Measurements from ENCODE around the gene ZNF440.
"Not testable (repeated sequence)": the region's sequence is repeated elsewhere in the genome, so short reads cannot be mapped to it uniquely, and the experiment has no call there.

The ZNF440 gene

DNA sequence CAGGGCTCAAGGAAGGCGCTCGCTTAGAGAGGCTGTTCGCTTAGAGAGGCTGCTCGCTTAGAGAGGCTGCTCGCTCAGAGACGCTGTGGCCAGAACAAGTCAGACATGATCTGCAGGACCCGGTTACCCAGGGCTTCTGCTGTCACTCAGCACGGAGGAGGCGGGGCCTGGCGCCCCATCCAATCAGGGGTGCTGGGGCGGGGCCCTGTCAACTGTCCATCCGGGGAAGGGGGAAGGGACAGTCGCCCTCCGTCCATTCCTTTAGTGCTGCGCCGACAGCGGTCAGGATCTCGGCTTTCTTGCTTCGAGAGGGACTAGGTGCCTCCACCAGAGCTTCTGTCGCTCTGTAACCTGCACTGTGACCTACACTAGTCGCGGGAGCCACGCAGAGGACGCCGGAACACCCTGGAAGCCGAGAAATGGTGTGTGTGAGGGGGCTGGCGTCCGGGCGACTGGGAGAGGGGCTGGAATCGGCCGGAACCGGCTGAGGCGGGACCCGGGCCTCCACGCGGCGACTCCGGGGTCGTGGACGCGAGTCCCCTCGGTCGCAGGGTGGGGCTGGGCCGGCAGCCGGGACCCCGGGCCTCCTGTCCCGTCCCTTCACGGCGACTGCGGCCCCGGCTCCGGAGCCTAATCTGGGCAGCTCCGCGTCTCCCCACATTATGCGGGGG is at the start of gene ZNF440:
Gene ZNF440, plus strand, starts transcription at position 245 of the 671 bp plus-strand sequence. Its CDS starts 175 bp downstream, at position 420.
- peak; percentile 85 for DNase-seq

DNA sequence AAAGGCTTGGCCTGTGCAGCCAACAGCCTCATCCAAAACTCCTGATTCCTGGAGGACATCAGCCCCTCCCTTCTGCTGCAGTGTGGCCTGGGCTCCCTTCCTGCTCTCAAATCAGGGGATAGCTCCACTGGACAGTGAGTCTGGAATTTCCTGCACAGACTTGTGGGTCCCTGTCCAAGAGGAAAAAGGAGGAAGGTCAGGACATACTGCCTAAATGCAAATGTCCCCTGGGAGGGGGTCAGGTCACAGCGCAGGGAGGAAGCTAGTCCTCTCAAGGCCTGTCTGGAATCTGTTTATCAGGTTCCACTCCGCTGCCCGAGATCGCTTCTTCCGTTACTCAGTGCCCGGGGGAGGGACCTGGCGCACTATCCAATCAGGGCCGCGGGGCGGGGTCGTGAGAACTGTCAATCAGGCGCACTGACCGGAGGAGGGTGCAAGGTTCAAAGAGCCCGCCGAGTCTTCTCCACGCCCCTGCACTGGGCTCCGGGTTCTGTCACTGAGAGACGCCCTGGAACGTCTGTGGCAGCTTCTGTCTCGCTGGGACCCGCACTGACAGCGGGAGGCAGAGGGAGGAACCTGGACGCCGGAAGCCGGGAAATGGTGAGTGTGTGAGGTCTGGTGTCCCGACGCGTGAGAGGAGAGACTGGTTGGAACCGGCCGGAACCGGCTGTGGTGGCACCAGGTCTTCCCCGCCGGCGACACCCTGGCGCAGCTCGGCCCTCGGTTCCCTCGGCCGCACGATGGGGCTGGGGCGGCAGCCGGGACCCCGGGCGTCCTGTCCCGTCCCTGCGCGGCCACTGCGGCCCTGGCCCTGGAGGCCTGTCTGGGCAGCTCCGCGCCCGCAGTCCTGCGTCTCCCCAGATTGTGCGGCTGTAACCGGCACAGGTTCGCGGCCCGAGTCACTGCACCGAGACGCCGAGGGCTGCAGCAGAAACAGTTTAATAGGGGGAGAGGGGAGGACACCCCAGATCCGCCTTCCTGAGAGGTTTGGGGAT is 47.2 kb upstream of the ZNF440 start, which contains the start of gene ZNF441:
Gene ZNF441, plus strand, starts transcription at position 404 of the 995 bp plus-strand sequence. Its CDS starts 194 bp downstream, at position 598.
- peak; percentile 93 for DNase-seq

DNA sequence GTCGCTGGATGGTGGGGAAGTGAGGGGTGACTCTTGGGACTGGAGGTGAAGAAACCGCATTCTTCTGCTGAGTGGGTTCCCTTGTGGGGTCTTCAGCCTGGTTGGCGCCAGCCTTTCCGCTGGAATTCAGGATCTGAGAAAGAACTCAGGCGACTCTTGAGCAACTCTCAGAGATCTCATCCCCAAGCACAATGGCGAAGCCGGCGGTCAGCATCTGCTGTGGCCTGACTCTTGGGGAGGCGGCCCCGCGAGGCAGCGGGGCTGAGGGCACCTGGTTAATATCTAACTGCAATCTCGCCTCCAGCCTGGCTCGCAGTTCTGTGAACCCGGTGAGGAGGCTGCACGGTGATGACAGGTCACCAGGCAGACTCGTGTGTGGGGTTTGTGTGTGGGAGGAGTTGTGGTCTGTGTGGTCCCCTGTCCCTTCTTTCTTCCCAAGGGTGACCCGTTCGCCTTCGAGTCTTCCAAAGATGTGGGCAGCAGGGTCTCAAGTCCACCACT is 46.4 kb upstream of the ZNF440 start:
- peak; percentile 12 for DNase-seq

- no peak for DNase-seq
Measured at GRCh38 chr19:11769995-11770394, 44.1 kb upstream of the ZNF440 start.

GRCh38 chr19:11771520-11771919 is 42.6 kb upstream of the ZNF440 start:
- DNase-seq, result not testable (repeated sequence)

GRCh38 chr19:11776669-11777068 is 37.4 kb upstream of the ZNF440 start:
- not testable (repeated sequence) for DNase-seq

DNA sequence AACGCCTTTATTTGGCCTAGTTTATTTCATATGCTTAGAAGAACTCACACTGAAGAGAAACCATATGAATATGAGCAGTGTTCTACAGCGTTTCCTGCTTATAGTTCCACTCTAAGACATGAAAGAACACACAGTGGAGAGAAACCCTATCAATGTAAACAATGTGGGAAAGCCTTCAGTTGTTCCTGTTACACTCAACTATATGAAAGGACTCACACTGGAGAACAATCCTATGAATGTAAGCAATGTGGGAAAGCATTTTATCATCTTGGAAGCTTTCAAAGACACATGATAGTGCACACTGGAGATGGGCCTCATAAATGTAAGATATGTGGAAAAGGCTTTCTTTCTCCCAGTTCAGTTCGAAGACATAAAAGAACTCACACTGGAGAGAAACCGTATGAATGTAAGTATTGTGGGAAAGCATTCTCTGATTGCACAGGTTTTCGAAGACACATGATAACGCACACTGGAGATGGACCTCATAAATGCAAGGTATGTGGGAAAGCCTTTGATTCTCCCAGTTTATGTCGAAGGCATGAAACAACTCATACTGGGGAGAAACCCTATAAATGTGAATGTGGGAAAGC is 33.5 kb upstream of the ZNF440 start:
- DNase-seq, result no peak

GRCh38 chr19:11781295-11782057 is 32.6 kb upstream of the ZNF440 start:
- no peak for DNase-seq

GRCh38 chr19:11783767-11784166 is 30.3 kb upstream of the ZNF440 start:
- no peak for DNase-seq

- no peak for DNase-seq
Measured at GRCh38 chr19:11784356-11784755, 29.7 kb upstream of the ZNF440 start.

DNA sequence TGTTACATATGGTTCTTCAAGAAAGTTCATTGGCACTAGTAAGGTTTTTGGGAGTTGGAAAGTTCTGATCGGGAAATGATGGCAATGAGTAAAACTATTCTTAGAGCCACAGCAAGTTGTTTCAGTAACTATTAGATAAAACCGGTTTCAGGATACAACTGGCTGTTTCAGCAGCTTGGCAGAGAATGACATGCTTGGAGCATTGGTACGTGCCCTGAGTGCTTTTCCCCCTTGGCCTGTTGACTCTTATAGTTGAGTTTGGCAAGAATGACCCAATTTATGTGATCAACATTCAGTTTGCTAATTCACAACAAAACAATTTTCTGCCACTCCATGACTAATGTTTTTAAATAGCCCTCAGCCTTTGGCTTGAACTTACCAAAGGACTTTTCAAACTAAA is 26.5 kb upstream of the ZNF440 start:
- no peak for DNase-seq

GRCh38 chr19:11792942-11793341 is 21.1 kb upstream of the ZNF440 start:
- DNase-seq, result no peak

DNA sequence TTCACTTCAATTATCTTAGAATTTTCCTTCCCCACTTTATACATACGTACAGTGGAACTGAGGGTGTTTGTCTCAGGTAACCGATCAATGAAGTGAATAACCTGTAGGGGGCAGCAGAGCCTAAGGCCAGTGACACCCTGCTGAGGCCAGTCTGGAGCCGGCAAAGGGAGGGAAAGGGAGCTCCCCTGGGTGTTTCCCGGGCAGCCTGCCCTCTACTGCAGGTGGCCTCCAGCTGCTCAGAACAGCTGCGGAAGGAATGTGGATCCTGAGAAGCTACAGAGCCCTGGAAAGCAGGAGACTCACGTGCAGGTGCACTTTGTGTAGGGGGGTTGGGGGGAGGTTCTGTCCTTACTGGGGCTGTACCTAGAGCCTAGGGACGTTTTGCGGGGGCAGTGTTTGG is 16.6 kb upstream of the ZNF440 start:
- DNase-seq, result peak; percentile 86

DNA sequence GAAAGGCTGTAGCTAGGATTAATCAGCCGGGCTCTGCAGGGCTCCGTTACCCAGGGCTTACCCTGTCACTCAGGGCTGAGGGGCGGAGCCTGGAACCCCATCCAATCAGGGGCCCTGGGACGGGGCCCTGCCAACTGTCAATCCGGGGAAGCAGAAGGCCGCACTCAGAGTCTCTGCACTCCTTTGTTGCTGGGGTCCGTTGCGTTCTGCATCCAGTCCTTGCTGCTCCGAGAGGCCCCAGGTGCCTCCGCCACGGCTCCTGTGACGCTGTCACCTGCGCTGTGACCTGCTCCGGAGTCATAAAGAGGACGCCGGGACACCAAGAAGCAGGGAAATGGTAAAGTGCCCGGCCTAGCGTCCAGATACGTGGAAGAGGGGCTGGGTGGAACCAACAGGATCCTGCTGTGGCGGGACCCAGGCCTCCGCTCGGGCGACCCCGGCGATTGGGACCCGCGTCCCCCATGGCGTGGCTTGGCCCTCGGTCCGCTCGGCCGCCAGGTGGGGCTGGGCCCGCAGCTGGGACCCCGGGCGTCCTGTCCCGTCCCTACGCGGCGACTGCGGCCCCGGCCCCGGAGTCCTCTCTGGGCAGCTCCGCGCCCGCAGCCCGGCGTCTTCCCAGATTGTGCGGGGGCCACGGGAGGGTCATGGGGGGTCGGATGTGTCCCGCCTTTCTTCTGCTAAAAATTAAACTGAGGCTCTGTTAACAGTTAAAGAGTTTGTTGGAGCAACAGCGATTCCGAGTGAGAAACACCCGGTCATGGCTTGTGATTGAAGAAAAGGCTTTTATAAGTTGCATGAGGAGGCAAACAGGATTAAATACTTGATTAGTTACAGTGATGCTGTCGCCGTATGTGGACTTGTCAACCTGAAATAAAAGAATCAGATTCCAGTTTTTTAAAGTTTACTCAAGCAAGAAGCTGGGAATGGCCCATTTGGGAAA is 15.4 kb upstream of the ZNF440 start, which contains the start of gene ZNF491:
Gene ZNF491, plus strand, starts transcription at position 133 of the 940 bp plus-strand sequence. CDS start 7,431 bp downstream, outside the sequence.
- DNase-seq, result peak; percentile 84

- no peak for DNase-seq
Measured at GRCh38 chr19:11806354-11807098, 7.5 kb upstream of the ZNF440 start.

DNA sequence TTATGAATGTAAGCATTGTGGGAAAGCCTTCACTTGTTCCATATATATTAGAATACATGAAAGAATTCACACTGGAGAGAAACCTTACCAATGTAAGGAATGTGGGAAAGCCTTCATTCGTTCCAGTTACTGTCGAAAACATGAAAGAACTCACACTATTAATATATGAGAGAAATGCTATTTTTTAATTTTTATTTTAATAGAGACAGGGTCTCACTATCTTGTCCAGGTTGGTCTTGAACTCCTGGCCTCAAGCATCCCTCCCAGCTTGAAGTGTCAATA is 7.0 kb upstream of the ZNF440 start:
- DNase-seq, result no peak

DNA sequence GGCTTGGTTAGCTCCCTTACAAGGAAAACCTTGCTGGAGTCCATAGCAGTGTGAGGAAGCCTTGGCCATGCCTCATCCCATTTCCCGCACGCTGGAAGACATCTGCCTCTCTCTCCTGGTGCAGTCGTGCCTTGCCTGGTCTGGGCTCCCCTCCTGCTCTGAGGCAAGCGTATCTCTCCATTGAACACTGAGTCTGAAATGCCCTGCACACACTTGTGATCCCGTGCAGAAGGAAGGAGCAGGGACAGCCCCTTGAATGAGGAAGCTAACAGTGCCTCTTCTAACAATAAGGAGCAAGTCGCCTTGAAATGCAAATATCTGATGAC is 407 bp upstream of the ZNF440 start:
- DNase-seq, result no peak

GRCh38 chr19:11814700-11815035 is 595 bp downstream of the ZNF440 start:
- DNase-seq, result no peak

DNA sequence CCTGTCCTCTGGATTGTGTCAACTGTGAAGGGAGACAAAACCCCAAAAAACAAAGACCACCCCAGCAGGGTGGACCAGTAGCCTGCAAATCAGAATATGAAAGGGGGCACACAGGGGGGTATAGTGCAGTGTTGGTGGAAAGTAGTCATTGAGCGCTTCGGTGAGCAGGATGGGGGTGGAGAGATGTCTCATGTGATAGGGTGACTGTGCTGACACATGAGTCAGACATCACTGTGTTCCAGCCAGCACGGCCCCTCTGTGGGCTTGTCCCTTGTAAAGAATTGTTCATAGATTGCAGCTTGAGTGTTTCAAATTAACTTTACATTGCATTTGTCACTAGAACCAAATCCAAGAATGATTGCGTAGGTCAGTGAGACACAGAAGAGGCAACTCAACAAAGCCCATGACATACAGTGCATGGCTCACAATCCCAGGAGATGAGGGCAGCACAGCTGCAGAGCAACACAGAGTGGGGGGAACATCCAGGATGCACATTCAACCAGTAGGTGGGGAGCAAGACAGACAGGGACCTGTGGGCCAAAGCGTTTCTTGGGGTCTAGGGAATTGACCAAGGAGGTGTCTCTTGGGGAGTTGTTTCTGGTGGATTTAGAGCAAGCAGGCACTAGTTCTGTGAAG is 7.5 kb downstream of the ZNF440 start:
- no peak for DNase-seq
